ENCODE data around the gene SH2D5.
"Not testable (repeated sequence)": the region's sequence is repeated elsewhere in the genome, so short reads cannot be mapped to it uniquely, and the experiment has no call there.

The SH2D5 gene

DNA sequence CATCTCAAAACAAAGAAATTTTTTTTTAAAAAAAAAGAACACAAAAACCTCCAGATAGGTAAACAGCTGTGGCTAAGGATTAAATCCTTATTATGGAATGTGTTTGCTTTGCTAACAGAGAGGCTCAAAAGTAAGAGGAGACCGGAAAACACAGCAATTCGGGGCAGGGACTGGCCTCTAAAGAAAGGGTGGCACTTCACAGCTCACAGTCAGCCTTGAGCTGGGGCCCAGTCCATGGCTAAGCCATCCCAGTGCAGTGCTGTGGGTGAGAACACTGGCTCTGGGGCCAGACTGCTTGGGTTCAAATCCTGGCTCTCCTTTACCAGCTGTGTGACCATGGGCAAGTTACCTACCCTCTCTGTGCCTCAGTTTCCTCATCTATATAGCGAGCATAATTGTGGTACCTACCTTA is 42.9 kb downstream of the SH2D5 start:
- no peak for DNase-seq

DNA sequence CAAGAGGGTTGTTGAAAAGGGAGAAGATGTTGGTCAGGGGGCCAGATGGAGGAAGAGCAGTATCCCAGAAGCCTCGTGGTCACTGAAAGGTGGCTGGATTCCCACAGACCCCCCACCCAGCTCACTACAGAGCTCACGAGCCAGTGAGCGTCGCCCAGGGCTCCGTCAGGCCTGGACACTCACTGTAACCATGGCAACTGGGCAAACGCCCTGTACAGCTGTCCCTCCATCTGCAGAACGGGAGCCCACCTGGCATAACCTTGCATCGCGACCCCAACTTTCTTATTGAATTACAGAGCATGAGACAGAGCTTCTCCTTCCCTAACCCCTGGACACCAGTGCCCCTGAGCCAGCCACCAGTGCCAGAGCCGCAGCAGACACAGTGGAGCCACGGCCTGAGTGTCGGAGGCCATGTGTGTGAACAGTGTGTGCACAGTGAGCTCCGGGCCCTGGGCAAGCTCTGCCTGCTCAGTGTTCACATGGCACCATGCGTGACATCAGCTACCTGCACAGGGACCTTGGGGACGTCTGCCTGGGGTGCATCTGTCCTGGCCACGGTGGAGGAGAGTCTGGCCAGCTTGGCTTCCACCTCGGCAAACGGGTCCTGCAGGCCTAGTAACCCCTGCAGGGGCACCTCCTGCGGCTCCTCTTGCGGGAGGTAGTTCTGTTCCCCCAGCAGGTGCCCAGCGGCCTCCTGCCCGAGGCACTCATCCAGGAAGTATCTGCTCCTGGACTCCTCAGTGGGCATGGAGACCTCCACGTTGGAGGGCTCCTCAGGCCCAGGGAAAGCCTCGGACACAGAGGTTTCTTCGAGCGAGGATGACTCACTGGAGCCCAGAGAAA is 45.4 kb downstream of the SH2D5 start:
- DNase-seq, result peak in 1 of 2 experiments; percentile 55

DNA sequence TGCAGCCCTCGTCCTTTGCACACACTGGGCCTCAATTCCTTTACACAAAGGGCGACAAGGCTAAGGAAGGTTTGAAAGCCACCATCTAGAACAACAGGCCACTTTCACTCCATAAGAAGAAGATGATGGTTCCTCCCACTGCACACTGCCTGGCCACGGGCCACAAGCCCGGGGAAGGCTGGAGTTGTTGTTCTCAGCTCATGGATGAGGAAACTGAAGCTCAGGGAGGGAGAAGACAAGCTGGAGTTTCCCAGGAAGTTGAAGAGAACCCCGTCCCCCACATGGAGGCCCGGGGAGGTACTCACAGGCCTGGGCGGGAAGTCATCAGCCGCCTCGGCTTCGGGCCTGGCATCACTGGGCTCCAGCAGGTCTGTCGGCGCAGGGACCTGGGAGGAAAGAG is 46.8 kb downstream of the SH2D5 start:
- DNase-seq, result no peak

DNA sequence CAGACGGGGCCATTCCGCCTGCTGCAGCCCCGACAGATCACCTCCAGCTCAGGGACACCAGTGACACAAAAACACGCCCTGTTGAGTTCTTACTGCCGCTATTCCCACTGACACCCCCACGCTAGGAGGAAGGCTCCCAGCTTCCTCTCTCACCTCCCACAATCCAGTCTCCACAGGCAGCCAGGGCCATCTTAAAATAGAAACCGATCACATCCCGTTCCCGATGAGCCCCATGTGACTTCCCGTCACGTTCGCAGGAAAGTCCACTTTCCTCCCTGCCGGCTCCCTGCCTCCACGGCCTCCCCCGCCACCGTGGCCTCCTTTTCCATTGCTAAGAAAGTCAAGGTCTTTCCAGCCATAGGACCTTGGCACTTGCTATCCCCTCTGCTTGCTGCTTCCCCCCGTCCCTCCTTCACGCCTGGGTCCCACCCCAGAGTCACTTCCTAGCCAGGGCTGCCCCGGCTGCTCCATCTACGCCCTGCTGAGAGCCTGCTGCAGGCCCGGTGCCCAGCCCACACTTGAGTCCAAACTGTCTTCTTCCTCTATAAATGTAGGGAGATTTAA is 47.3 kb downstream of the SH2D5 start:
- DNase-seq, result no peak

DNA sequence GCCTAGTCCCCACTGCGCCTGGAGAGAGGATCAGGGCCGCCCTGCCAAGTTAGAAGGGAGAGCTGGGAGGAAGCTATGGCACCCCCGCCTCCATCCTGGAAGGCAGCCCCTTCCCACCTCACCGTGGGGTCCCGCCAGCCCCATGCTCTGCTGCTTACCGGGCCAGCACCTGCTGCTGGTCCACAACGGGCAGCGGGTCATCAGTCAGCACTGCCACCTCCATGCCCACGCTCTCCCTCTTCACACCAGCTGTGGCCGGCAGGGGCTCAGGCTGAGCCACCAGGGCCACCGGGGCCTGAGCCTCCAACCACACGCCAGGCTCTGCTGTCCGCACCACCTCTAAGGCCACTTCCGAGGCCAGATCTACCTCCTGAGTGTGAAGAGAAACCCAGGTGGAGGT is 47.9 kb downstream of the SH2D5 start:
- DNase-seq, result no peak

DNA sequence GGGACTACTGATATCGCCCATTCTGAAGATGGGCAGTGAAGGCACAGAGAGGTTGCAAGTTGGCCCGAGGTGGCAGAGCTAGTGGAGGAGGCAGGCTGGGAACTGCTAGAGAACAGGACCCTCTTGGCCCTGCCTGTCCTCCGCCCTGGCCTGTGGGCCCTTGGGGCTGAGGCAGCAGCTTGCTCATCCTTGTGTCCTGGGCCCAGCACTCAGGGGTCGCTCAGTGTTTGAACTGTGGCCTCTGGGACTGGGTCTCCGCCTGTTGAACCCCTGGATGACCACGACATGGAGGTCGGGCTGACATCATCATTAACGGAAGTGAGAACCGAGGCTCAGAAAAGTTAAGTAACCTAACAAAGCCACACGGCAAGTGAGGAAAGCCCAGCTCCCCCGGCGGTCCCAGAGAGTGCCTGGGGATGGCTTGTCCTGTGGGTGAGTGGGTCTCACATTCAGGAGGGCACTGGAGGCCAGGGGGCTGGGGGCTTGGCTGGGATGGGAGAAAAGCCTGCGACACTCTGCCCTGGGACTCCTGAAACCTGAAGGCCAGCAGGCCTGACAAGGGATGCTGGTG is 48.4 kb downstream of the SH2D5 start:
- no peak for DNase-seq

DNA sequence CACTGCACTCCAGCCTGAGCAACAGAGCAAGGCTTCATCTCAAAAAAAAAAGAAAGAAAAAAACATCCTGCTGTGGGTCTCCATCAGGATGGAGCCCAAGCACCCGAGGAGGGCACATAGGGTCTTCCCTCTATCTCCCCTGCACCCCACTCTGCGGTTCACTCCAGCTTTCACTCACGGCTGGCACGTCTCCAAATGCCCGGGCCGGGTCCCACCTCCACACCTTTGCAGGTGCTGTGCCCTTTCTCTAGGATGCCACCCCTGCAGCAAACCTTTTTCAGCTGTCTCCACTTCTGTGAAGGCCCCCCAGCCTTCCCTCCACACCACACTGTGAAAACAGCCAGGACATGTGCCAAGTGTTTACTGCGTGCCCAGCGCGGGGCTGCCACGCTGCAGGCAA is 48.9 kb downstream of the SH2D5 start:
- no peak for DNase-seq

DNA sequence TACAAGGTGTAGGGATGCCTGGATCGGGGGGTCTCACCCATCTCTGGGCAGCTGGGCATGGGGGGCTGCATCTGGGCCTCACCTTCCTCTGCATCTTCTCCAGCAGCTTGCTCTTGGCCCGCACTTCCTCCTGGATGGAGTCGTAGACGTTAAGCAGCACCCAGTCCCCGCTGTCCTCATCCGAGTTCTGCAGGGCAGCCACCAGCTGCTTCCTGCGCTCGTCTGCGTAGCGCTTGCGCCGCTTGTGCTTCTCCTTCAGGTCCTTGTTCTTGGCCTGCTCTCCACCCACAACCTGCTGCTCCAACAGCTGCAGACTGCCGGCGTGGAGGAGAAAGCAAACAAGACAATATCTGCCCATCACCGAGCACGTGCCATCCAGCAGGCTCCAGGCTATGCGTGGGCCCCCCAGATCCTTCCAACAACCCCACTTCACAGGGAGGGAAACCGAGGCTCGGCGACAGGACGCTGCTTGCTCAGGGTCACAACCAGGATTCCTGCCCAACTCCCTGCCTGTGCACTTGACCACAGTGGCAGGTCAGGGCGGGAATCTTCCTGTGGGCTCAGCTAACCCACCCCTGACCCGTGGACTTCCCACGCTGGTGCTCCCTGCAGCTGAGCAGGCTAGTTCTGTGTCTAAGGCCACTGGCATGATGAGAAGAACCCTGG is 49.8 kb downstream of the SH2D5 start:
- peak in 1 of 2 experiments; percentile 69 for DNase-seq

DNA sequence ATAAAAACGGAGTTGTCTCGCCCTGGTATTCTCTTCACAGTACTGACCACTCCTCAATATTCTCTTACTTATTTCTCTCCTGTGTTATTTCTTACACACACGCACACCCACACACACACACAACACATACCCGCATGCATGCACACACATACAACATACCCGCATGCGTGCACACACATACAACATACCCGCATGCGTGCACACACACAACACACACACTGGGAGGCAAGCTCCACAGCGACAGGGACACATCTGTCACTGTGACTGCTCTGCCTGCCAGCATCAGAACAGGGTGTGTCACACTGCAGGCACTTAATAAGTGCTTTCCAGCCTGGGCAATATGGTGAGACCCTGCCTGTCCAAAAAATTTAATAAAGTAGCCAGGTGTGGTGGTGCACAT is 50.5 kb downstream of the SH2D5 start:
- no peak for DNase-seq

DNA sequence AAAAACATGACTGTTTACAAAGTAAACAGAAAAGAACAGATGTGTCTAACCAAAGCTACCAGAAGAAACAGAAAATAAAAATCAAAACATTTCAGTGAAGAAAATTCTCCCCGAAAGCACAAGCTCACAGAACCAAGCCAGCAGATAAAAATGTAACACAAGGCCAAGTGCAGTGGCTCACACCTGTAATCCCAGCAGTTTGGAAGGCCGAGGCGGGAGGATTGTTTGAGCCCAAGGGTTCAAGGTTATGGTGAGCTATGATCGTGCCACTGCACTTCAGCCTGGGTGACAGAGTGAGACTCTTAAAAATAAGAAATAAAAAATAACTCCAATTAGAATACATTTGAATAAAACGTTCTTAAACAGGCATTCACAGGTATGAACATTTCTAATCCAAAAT is 52.2 kb downstream of the SH2D5 start:
- DNase-seq, result no peak

DNA sequence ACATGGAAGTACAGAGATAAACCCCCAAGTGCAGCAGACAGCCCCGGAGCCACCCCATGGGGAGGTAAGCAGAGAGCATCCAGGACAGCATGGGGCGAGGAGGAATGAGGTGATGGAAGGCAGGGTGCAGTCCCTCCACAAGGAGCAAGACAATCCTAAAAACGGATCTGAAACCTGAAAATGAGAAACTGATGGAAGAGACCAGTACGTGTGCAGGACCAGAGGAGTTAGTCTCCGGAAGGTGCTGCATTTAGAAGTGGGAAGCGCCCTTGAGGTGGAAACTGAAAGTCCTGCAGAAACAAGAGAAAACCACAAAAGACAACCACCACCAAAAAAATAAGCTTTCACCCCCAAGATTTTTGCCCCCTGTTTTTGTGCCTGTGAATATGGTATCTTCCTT is 53.9 kb downstream of the SH2D5 start:
- DNase-seq, result no peak

DNA sequence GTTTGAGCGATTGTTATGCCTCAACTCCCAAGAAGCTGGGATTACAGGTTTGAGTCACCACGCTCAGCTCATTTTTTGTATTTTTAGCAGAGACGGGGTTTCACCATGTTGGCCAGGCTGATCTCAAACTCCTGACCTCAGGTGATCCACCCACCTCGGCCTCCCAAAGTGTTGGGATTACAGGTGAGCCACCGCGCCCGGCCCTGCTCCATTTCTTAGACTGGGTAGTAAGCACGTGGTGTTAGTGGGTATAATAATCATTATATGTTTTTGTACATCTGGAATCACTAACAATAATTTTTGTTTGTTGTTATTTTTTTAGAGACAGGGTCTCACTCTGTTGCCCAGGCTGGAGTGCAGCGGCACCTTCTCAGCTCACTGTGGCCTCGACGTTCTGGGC is 58.9 kb downstream of the SH2D5 start:
- not testable (repeated sequence) for DNase-seq

DNA sequence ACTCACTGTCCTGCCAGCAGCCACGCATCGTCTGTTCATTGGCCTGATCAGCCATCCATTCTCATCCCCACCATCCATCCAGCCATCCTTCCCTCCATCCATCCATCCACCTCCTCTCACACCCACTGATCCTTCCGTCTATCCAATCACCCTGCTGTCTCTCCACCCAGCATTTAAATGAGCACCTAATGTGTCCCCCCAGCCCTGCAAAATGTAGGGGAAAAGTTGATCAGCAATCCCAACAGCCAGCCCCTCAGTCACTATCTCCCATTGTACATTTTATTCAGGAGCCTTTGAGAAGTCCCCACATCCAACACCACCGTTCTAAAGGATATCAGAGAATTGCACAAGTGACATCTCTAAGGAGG is 60.3 kb downstream of the SH2D5 start:
- no peak for DNase-seq

DNA sequence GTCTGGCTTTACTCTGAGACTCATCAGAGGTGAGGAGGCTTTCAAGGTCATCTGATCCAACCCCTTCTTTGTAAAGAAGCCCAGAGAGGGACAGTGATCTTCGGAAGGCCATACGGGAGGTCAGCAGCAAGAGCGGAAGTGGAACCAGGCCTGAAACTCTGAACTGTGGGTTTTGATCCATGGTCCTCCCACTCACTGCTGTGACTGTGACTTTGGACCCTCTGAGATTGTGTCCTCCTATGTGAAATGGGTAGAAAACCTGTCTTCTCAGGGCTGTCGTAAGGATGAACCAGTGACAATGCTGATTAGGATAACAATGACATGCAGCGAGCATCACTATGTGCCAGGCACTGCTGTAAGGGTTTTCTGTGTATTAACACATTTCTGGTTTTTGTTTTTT is 61.6 kb downstream of the SH2D5 start:
- no peak for DNase-seq

Data from NCI-H524 (cell line).